Measurements from ENCODE around the gene EFNA4.

Gene EFNA4

GRCh38 chr1:155073377-155074242 lies 10.1 kb downstream of the EFNA4 start:
- DNase-seq (ENCODE audit: low spot score): no peak

DNA sequence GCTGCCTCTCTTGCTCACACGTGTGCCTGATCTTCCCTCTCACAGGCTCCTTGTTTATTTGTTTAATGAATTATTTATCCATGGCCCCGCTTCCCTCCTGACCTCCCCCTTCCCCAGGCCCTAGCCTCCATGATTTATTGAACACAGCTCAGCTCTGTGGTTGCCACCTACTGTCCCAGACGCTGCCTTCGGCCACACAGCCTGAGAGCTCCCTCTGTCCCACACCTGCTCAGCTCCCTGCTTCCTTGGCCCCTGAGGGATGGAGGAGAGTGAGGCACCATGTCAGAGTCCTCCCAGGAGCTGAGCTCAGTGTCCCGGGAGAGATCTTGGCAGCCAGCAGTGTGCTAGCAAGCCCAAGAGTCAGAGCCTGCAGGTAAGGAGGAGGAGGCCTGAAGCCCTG lies 12.0 kb downstream of the EFNA4 start:
- DNase-seq (ENCODE audit: low spot score): no peak

- DNase-seq (ENCODE audit: low spot score): no peak
Measured at GRCh38 chr1:155076371-155076770, 12.8 kb downstream of the EFNA4 start.

- no peak for DNase-seq (ENCODE audit: low spot score)
Measured at GRCh38 chr1:155077346-155077745, 13.8 kb downstream of the EFNA4 start.

DNA sequence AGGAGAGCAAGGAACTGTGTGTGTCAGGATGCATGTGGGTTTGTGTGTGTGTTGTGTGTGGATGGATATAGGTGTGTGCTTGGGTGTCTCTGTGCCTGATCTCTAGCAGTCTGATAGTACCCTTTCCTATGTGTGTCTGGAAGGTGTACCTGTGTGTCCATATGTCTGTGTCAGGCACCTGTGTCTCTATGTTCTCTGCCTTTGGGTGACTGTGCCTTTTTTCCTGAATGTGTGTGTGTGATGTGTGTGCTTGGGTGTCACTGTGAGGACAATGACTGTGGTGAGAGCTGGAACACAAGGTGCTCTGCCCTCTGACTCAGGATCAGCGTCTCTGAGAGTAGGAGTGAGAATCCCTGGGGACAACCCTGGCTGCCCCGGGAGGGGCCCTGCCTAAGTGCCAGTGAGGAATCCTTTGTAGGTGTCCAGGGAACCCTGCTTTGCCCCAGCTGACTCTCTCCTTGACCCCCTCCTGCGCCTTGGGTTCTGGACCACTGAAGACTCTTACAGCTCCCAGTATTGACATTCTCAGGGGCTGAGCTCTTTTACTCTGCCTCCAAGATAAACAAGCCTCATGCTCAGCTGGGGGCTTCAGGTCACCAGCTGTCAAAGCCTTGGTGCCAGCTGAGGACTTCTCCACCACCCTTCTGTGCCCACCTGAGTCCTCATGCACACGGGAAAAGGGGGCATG lies 14.4 kb downstream of the EFNA4 start:
- DNase-seq (ENCODE audit: low spot score): no peak

DNA sequence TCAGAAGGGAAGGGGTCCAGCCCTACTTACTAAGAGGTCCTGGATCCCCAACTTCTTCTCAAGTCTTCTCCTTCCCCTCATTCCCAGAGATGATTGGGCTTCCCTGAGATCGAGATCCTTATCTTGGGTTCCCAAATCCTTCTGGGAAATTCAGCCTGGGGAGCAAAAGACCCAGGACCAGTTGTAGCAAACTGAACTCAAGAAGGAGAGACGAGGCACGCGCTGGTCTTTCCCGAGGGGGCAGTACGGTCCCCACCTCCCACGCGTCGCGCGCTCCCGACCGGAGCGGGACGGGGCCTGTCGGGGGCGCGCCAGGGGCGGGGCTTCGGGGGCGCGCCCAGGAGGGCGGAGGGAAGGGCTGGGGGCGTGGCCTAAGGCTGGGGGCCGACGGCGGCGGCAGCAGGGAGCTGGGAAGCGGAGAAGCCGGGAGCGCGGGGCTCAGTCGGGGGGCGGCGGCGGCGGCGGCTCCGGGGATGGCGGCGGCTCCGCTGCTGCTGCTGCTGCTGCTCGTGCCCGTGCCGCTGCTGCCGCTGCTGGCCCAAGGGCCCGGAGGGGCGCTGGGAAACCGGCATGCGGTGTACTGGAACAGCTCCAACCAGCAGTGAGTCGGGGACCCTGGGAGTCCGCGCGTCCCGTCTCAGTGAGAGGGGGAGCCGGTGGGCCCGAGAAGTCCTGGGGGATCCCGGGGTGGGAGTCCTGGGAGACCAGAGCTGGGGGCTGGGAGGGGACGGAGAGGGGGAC lies 15.1 kb downstream of the EFNA4 start, which contains the start of gene EFNA3:
Gene EFNA3 (plus strand): TSS at position 369 of the 741 bp plus-strand sequence. CDS start 105 bp downstream, at position 474.
- DNase-seq (ENCODE audit: low spot score): peak; percentile 94

DNA sequence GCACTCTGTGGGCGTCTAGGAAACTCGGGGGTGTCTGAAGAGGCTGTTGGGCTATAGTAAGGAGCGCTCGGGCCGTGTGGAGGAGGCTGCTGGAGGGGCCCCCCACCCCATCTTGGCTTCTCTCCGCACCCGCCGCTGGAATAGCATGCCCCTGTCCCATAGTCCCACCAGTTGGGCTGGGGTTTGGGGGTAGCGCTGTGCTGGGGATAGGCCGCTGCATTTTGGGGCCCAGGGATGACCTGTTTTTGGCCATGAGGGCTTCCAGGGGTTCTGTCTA lies 15.6 kb downstream of the EFNA4 start:
- DNase-seq (ENCODE audit: low spot score): no peak

DNA sequence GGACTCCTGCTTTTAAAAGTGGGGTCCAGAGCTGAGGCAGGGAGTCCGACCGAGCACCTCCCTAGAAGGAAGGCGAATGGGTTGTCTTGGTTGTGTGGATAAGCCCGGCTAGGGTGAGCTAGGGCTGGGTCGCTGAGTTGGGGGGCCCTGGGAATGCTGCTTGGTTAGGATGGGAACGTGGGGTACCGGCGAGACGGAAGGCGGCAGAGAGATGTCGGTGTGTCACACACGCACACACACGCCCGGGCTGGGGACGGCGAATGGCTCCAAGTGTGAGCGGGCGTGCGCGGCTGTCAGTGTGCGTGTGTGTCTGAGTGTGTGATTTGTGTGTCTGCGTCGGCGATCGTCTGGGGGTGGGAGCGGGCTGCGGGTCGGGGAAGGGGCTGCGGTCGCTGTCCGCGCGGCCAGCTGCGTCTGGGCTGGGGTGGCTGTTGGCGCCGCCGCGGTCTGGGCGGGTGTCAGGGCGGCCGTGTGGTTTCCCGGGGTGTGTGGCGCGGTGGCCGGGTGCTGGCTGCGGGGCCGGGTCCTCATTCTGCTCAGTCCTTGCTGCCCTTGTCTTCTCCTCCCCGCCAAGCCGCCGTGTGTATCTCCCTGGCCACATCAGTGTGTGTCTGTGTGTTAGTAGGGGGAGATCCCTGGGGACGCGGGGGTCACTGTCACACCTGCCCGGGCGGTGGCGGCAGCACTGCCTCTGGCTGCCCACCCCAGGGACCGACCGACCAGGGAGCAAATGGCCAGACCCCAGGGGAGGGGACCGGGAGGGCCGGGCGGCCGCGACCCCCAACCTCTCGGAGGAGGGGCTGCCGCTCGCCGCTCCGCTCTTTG lies 16.2 kb downstream of the EFNA4 start:
- no peak for DNase-seq (ENCODE audit: low spot score)

DNA sequence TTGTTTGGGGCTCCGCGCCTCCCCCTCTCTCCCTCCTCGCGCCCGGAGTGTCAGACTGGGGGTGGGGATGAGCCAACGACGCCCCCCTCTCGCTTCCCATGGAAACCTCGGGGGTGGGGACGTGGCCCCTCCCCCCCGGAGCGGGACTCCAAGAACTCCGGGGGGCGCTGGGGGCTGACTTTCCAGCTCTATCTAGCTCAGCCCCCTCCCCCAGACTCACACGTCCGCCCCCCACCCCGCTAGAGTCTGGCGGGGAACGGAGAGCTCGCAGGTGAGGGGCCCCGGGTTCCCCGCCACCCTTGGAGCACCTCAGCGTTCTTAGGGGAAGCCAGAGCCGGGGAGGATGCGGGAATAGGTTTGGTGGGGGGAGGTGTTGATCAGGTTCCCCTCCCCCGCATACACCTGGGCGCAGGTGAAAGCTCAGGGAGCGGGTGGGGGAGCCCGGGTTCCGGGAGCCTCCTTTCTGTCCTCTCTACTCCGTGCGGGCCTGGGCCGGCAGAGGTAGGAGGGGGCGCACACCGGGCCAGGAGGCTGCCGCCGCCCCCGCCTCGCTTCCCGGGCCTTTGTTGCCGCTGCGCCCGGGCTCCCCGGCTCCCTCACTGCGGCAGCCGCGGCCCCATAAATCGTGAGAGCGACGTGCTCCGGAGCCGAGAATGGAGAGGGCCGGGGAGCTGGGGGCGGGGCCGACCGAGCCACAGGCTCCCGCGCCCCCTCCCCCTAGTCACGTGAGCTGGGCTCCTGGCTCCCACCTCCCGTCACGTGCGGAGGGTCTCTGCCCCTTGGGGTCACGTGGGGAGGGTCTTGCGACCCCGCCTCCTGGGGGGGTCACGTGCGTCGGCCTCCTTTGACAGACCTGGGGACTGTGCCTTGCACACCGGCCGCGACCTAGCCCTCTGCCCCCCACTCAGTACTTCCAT lies 17.0 kb downstream of the EFNA4 start:
- DNase-seq (ENCODE audit: low spot score): no peak

- no peak for DNase-seq (ENCODE audit: low spot score)
Measured at GRCh38 chr1:155081472-155082300, 18.1 kb downstream of the EFNA4 start.

GRCh38 chr1:155082301-155083051 lies 18.9 kb downstream of the EFNA4 start:
- DNase-seq (ENCODE audit: low spot score): no peak

DNA sequence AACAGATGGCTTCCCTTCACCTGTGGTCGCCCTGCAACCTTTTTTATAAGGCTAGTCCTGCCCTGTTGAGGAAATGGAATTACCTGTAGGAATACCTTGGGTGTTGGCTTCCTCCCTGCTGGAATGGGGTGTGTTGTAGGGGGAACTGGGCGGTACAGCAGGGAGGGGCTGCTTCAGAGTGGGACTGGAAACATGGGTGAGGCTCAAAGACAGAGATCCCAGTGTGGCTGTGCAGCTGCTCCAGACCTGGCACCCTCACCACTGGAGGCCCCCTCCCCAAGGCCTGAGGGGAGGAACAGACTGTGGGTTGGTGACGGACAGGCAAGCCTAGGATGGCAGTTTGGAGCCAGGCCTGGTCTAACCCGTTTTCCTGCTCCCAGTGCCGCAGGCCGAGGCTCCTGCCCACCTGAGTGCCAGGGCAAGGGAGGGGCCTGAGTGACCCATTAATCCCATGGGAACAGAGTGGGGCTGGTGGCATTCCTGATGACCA lies 19.6 kb downstream of the EFNA4 start:
- no peak for DNase-seq (ENCODE audit: low spot score)

GRCh38 chr1:155083865-155084721 lies 20.6 kb downstream of the EFNA4 start:
- DNase-seq (ENCODE audit: low spot score): no peak

DNA sequence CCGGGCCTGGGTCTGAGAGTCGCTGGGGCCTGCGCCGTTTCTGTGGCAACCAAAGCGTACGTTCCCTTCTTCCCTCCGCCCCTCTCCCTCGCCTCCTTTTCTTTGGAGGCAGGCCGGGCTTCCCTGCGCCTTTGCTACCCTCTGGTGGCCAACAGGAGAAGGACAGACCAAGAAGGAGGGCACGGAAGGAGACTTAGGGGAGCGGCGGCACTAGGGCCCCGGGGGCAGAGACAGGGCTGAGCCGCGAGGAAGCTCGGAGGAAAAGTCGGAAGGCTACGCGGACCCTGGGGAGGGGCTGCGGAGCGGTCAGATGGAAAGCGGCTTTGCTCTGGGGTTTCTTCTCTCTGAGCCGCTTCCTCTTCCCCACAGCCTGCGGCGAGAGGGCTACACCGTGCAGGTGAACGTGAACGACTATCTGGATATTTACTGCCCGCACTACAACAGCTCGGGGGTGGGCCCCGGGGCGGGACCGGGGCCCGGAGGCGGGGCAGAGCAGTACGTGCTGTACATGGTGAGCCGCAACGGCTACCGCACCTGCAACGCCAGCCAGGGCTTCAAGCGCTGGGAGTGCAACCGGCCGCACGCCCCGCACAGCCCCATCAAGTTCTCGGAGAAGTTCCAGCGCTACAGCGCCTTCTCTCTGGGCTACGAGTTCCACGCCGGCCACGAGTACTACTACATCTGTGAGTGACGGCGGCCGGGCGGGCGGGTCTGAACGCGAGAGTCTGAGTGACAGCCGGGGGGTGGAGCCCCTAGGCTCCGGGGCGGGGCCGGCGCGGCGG lies 21.4 kb downstream of the EFNA4 start:
- DNase-seq (ENCODE audit: low spot score): peak; percentile 97

GRCh38 chr1:155085504-155086127 lies 22.1 kb downstream of the EFNA4 start:
- peak; percentile 66 for DNase-seq (ENCODE audit: low spot score)

DNA sequence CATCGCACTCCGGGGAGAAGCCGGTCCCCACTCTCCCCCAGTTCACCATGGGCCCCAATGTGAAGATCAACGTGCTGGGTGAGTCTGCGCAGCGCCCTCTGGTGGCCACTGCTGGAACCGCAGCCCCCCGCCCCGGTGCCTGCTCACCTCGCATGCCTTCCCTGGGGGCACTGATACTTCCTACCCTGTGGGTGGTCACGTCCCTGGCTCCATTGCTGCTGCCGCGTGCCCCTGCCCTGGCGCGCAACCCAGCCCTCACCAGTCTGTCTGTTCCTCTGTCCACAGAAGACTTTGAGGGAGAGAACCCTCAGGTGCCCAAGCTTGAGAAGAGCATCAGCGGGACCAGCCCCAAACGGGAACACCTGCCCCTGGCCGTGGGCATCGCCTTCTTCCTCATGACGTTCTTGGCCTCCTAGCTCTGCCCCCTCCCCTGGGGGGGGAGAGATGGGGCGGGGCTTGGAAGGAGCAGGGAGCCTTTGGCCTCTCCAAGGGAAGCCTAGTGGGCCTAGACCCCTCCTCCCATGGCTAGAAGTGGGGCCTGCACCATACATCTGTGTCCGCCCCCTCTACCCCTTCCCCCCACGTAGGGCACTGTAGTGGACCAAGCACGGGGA lies 22.7 kb downstream of the EFNA4 start:
- DNase-seq (ENCODE audit: low spot score): peak; percentile 80
